GM19035 (cell line): Measurements from ENCODE around the gene TANC1.

Experiments
- ATAC-seq: cut with Tn5 transposase; IDR thresholded peaks from one replicate; pipeline ENCODE4 v1.9.1; 2021; ENCODE audit not compliant: unreplicated experiment

TANC1 gene

GRCh38 chr2:159185401-159186130 is 217.1 kb downstream of the TANC1 start:
- peak; percentile 60 for ATAC-seq

- ATAC-seq = peak; percentile 40
These were observed 218.0 kb downstream of the TANC1 start for GRCh38 chr2:159186462-159186861.

GRCh38 chr2:159187106-159187505 is 218.7 kb downstream of the TANC1 start:
- no peak for ATAC-seq

DNA sequence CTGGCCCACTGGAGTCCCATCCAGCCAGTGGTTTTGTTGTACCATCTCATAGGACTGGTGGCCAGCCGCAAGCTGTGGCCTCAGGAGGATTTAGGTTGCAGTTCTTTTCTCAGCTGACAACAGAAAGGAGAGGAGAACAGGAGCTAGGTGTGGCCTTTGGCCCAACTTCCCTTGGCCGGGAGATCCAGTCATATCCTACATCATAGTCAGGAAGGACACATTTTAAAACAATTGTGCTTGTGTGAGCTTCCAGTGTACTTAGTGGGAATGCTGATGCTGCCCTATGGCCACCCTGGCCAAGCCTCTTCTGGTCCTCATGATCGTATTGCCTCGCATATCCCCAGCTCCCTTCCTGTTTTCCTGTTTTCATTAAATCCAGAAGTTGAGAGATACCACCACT is 220.0 kb downstream of the TANC1 start:
- no peak for ATAC-seq

- no peak for ATAC-seq
These were observed 224.0 kb downstream of the TANC1 start for GRCh38 chr2:159192371-159192918.

DNA sequence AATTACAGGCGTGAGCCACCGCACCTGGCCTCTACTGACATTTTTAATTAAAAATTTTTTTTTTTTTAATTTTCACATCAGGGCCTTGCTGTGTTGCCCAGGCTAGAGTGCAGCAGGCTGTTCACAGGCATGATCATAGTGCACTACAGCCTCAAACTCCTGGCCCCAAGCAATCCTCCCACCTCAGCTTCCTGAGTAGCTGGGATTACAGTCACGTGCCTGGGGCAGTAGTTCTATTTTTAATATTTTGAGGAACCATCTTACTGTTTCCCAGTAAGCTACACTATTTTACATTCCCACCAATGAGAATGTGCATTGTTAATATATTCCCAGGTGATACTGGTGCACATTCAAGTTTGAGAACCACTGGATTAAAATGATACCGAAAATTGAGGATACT is 225.4 kb downstream of the TANC1 start:
- ATAC-seq = no peak

GRCh38 chr2:159194241-159194640 is 225.8 kb downstream of the TANC1 start:
- ATAC-seq = no peak

GRCh38 chr2:159195697-159196096 is 227.3 kb downstream of the TANC1 start:
- ATAC-seq = no peak

DNA sequence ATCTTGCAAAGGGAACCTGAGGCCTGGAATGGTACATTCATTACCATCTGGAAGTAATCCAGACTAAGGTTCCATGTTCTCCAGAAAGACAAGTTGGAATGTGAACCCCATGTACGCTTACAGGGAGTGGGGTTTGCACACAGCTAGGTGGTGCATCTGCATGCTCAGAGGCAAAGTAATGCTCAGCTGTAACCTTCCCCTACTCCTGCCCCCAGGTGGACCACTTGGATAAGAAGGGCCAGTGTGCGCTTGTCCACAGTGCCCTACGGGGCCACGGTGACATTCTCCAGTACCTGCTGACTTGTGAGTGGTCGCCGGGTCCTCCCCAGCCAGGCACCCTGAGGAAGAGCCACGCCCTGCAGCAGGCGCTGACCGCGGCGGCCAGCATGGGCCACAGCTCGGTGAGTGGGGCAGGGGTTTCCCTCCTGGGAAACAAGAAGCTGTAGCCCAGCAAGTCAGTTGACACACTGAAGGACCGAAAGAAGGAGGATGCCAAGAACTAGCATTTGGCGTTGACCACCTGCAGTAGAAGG is 228.0 kb downstream of the TANC1 start:
- ATAC-seq = no peak

DNA sequence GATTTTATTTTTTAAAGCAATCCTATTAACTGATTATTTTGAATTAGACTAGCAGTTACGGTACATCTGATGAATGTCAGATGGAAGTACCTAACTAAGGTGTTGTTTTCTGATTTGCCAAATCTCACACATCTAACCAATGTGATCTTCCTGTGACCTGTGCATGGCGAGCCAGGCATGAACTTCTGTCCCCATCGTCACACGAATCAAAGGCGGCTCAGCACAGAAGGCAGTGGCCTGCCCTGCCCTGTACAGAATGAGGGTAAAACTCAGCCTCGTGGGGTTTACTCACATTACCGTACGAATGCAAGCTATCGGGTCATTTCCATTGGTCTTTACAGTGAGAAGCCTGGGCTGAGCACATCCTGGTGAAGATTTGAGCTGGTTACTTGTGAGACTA is 230.8 kb downstream of the TANC1 start:
- ATAC-seq = no peak

GRCh38 chr2:159199761-159200465 is 231.5 kb downstream of the TANC1 start:
- no peak for ATAC-seq

DNA sequence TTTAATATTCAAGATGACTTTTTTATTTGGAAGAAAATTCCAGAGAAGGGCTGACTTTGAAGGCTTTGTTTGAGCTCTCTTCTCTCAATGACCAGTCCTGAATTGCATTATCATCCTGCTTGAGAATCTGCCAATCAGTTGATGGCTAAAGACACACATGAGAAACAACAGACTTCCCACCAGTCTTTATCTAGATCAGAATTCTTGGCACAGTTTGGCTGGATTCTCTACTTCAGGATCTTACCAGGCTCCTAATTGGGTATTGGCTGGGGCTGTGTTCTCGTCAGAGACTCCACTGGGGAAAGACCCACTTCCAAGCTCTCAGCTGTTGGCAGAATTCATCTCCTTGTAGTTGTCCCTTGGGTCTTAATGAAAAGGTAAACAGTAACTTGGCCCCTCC is 232.1 kb downstream of the TANC1 start:
- no peak for ATAC-seq

- peak; percentile 98 for ATAC-seq
These were observed 233.1 kb downstream of the TANC1 start for GRCh38 chr2:159201360-159202063.

- ATAC-seq = no peak
These were observed 234.2 kb downstream of the TANC1 start for GRCh38 chr2:159202568-159203071.

DNA sequence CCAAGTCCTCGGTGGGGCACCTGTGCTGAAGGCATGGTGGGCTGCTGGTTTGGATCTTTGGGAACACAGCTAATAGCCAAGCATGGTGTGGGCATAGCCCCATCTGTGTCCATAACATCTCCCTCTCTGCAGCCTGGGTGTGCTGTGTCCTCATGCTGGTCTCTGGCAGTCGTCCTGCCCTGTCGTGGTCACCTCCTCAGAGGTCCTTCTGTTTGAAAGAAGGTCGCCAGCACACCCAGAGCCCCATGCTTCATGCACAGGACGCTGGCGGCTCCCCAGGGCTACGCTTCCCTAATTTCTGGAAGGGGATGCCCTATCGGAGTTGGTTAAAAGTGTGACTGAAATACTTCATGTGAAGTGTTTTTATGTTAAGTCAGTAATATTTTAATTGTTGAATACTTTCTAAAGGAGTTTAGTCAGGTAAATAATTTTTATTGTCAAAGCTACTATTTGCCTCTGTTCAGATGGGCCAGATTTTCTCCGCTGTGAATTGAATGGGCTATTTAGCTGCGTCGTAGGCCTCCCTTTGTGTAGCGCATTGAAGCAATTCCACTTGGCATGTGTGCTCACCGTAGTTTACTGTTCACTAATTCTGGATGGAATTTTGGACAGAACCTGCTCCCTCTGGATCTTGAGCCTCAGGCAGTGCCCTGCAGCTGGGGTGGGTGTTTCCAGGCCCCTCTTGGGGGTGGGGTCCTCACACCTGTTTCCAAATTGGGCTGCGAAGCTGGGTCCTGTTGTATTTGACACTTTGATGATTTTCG is 236.1 kb downstream of the TANC1 start:
- ATAC-seq = no peak

DNA sequence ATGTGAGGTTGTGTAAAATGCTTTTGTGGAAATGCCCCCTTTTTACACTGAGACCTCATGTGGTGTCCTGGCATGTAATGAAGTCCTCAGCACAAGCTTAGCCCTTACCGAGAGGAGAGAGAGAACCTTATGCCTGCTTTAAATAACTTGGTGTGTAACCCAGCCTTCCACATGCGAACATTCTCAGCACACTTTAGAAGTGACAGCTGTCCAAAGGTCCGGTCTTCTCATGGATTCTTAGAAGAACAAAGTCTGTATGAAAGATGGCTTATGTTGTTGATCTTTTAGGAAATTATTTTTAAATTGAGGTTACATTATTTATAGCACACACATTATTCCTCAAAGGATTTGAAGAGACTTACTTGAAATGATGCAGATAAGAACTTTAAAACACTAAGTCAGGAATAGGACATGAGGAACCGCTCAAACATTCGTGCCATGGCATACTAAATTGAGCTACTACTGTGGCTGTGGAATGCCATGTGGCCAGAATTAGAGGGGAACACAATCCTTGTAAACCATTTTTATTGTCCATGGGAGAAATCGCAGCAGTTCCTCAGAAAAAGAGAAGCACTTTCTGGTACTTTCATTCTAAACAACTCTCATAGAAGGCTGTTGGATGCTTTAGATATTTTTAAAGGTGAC is 238.4 kb downstream of the TANC1 start:
- ATAC-seq = no peak

DNA sequence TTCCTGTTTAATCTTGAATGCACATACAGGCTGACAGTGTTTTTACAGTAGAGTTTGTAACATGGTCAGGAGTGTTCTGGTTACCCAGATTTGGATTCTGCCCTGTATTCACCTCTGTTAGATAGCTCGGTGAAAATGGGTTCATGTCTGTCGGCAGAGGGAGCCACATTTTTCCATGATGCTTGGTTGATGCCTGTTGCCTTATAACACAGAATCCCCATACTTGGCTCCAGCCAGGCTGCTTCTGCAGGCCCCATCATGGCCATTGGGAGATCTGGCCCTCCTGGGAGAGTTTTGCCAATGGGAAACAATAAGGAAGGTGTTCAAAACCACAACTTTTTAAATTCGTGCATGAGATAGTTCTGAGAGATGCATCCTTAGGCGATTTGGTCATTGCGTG is 240.0 kb downstream of the TANC1 start:
- ATAC-seq = no peak

GRCh38 chr2:159209341-159210306 is 241.2 kb downstream of the TANC1 start:
- ATAC-seq = peak; percentile 77
